GM18499 (cell line): Measurements from ENCODE around the gene DPP9.
A peak's percentile ranks its signal among the peaks of the same experiment; 100 is the strongest.

Source experiments
- ATAC-seq: cut with Tn5 transposase; IDR thresholded peaks from one replicate; pipeline ENCODE4 v1.9.1; 2021; ENCODE audit warnings: moderate number of reproducible peaks; ENCODE audit not compliant: insufficient read depth, unreplicated experiment

Gene DPP9

DNA sequence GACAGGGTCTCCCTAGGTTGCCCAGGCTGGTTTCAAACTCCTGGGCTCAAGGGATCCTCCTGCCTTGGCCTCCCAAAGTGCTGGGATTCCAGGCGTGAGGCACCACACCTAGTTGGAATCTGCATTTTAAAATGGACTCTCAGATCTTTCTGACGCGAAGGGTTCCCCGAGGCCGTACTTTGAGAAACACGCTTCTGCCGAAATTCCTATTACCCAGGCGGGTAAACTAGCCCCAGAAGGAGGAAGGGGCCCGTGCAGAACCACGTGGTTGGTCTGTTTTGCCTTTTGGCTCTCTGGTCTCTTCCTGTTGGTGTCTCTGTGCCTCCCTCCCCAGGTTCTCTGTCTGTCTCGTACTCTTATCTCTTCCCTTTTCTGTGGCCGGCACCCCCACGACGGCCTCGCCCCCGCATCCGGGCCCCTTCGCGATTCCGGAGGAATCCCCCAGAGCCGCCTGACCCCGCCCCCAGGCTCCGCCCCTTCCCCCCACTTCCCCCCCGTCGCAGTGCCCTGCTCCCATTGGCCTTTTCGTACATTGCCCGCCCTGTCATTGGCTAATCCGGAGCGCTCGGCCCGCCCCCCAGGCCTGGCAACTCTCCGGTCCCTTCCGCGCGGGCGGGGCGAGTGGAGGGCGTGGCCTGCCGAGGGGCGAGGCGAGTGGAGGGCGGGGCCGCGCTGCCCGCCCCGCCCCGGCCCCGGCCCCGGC, 84.7 kb downstream of the DPP9 start, which contains the start of gene TNFAIP8L1:
TNFAIP8L1 (plus strand) TSS at position 689 of the 703 bp plus-strand sequence. CDS start 12,354 bp downstream, outside the sequence.
- ATAC-seq: peak; percentile 58

DNA sequence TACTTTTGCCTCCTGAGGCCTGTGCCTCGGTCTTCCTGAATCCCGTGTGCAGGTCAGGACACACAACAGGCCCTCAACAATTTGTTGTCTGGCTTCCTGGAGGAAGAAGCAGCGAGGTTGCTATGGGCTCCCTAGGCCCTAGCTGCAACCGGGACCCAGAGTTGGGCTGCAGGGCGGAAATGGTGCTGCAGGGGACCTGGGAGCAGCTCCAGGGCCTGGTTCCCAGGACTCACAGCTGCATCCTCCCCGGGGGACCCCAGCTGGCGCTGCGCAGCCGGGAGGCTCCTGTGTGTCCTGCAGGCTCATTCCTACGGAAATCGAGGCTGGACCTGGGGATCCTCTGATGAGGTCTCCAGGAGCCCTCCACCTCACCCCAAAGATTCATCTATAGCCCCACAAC, 85.3 kb downstream of the DPP9 start:
- no peak for ATAC-seq

DNA sequence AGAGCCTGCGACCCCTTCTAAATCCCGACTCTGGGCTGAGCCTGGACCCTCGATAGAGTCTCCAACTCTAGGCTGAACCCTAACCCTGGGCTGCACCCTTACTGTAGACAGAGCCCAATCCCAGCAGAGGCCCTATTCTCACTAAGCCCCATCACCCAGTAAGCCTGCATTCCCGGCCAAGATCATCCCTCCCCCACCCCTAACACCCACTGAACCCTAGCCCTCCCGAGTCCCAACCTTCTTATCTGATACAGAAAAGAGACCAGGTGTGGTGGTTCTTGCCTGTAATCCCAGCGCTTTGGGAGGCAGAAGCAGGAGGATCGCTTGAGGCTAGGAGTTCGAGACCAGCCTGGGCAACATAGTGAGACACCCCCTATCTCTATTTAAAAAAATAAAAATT, 86.9 kb downstream of the DPP9 start:
- no peak for ATAC-seq

DNA sequence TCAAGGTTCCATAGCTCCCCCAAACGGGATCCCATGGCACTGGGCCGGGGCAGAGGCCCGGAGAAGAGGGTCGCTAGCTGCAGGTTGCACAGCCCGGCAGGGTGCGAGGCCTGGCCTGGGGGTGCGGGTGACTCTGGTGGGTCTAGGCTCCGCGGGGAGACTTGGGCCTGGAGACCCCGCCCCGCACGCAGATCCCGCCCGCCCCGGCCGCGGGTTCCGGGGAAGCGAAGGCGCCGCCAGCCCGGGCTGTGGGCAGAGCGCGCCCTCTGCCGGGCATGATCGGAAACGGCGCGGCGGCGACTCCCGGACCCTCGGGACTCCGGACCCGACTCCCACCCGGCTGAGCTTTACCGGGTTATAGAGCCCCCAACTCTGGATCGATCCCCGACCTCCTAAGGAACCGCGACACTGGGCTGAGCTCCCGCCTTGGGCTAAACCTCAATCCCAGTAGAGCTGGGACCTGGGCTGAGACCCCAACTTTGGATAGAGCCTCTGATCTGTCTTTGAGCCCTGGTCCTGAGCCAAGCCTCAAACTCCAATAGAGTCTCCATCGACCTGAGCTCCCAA, 87.4 kb downstream of the DPP9 start:
- no peak for ATAC-seq

DNA sequence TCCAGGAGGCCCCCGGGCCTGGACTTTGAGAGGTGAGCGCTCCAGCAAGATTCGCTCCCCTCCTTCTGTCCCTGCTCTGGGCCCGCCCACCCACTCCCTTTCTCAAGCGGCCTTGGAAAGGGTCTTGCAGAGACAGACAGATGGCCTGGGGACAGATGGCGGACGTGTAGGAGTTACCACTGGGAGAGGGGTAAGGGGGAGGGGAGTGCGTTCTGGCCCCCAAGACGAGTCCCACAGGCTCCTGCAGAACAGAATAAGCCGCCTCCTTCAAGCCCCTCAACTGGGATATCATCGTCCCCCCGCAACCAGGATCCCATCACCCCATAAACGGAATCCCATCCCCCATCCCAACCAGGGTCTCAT, 87.9 kb downstream of the DPP9 start:
- ATAC-seq: no peak

DNA sequence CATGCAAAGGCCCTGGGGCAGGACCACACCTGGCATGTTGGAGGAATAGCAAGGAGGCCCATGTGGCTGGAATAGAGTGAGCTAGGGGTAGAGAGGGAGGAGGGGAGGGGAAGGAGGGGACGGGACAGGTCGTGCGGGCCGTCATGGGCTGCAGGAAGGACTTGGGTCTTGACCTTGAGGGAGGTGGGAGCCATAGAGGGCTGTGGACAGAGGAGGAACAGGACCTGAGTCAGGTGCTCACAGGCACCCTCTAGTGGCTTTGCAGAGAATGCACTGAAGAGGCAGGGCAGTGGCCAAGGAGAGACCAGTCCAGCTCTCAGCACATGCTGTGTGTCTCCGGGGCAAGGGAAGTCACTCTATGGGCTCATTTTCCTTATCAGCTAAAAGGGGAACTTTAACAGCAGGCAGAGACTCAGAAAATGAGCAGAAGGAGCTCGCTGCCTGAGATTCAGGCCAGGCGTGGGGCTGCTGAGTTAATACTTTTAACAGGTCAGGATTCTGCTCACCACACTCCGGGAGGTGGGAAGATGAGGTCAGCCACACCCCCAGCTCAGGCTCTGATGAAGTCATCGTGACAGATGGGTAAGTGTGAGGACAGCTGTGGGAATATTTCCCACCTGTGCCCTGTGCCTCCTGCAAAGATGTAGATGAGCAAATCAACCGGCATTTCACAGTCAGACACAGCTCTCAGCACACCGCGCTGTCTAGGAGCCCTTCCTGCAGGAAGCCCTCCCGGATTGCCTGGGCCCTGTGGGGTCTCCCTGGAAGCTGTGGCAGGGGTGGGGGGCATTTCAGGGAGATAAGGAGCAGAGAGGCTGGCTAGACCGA, 90.3 kb downstream of the DPP9 start:
- ATAC-seq: no peak
